Esophagus muscularis mucosa (tissue), 4 donors: ENCODE data around the gene GPR132. TPM values are rescaled to one million over a fixed set of nuclear protein-coding genes. Genes with fewer than 3 reads are reported as not detected.

Experiments
- DNase-seq: peaks from one replicate; pipeline ENCODE4 v3.0.0-alpha.2; 2017; ENCODE audit errors: extremely low spot score
- H3K27ac ChIP-seq, 4 donors: fragments of 200-600 bp; sonication (generic); replicated peaks in 1 of 4; 1 replicate in 3 of 4; 2 replicates in 1 of 4; pipeline ENCODE4 v1.5.1; 2016 to 2019; ENCODE audit warnings: mild to moderate bottlenecking in 1 of 4
- H3K27me3 ChIP-seq, 4 donors: fragments of 200-600 bp; sonication (generic); one replicate each; pipeline versions ENCODE4 v1.5.1 to v1.6.0; 2016 to 2019
- H3K36me3 ChIP-seq, 4 donors: fragments of 200-600 bp; sonication (generic); one replicate each; pipeline ENCODE4 v1.5.1; 2016 to 2019
- H3K4me1 ChIP-seq, 4 donors: fragments of 200-600 bp; sonication (generic); one replicate each; pipeline ENCODE4 v1.5.1; 2016 to 2019
- H3K4me3 ChIP-seq, 4 donors: fragments of 200-600 bp; sonication (generic); 1 replicate in 2 of 4; 2 replicates in 2 of 4; pipeline ENCODE4 v1.5.1; 2016 to 2019; ENCODE audit warnings: mild to moderate bottlenecking in 4 of 4, moderate library complexity in 1 of 4
- H3K9me3 ChIP-seq, 4 donors: fragments of 200-600 bp; sonication (generic); 1 replicate in 3 of 4; 2 replicates in 1 of 4; pipeline ENCODE4 v1.5.1; 2016 to 2019
- CTCF ChIP-seq, 3 experiments: fragments of 200-600 bp in 2 of 3; fragments of 450-650 bp in 1 of 3; sonication (generic) in 2 of 3; IDR thresholded peaks; one replicate each; pipeline ENCODE4 v1.5.1; 2017 to 2019; ENCODE audit warnings: antibody characterized with exemption in 3 of 3, mild to moderate bottlenecking in 2 of 3, moderate library complexity in 1 of 3
- EP300 ChIP-seq: sonication (generic); formaldehyde crosslinking; IDR thresholded peaks from one replicate; pipeline ENCODE4 v1.6.1; 2017; ENCODE audit warnings: antibody characterized with exemption
- POLR2A ChIP-seq: fragments of 450-650 bp; IDR thresholded peaks from one replicate; pipeline ENCODE4 v1.6.1; 2017; ENCODE audit warnings: antibody characterized with exemption, moderate library complexity, mild to moderate bottlenecking, low read depth
- POLR2AphosphoS5 ChIP-seq, 2 donors: sonication (generic); formaldehyde crosslinking; IDR thresholded peaks; one replicate each; pipeline ENCODE4 v1.6.1; 2017; ENCODE audit warnings: antibody characterized with exemption in 2 of 2
- WGBS: methylation state at CpG from one replicate; pipeline ENCODE4 v1.1.5; 2018; 5-methylcytosine and 5-hydroxymethylcytosine counted together
- intact Hi-C: fragments of 100-400 bp; cut with DNase I; formaldehyde crosslinking; loops from one replicate; pipeline ENCODE4 v1.15.1; 2023
- total RNA-seq, 4 donors: library from RNA; depleted of rRNA; stranded (reverse); fragments of >200 nt; gene quantifications; one replicate each; pipeline versions ENCODE4 v1.1.0 to v1.2.1, GENCODE V29; 2016

Gene GPR132
- total RNA-seq, 4 donors from 2014 or later: 1.2 to 8.0 (median 2.1) TPM

GRCh38 chr14:105049753-105050550, 15.3 kb downstream of the GPR132 start:
- intact Hi-C loops: loop anchor here (5.0 kb wide), 1 partner anchor 153 kb away; no protein-coding TSS in a partner anchor
- Histone ChIP-seq H3K27me3 (peaks cover 0 to 13% (median 0%) of the 10 kb centered on the region in 4 donors), H3K4me1 (peaks cover 3 to 11% (median 7%) of the 10 kb centered on the region in 4 donors), H3K4me3 (no peak overlapping the region), H3K27ac (no peak overlapping the region), H3K9me3 (no peaks in the 10 kb centered on the region), H3K36me3 (no peaks in the 10 kb centered on the region)
- WGBS: 94% methylated on average over 17 of the region's 25 CpGs
- DNase-seq: no peak
- TF ChIP-seq POLR2AphosphoS5 (IDR thresholded peaks at IDR 0.05) (no peak), POLR2A (no peak), CTCF (IDR thresholded peaks at IDR 0.05) (no peak), EP300 (no peak)

- Histone ChIP-seq H3K27me3 (peaks cover 0 to 13% (median 0%) of the 10 kb centered on the region in 4 donors), H3K36me3 (no peaks in the 10 kb centered on the region), H3K27ac (no peak overlapping the region), H3K4me1 (peaks cover 3 to 11% (median 7%) of the 10 kb centered on the region in 4 donors), H3K9me3 (no peaks in the 10 kb centered on the region), H3K4me3 (no peak overlapping the region)
- no peak for DNase-seq
- TF ChIP-seq EP300 (no peak), POLR2AphosphoS5 (IDR thresholded peaks at IDR 0.05) (no peak), CTCF (IDR thresholded peaks at IDR 0.05) (no peak), POLR2A (no peak)
- intact Hi-C loops: loop anchor here (5.0 kb wide), 1 partner anchor 150 kb away; no protein-coding TSS in a partner anchor
- 78% methylated on average over 10 of the region's 24 CpGs for WGBS
Observed at GRCh38 chr14:105047283-105048016, 17.8 kb downstream of the GPR132 start.

- peaks cover 0 to 13% (median 0%) of the 10 kb centered on the region in 4 donors for H3K27me3 ChIP-seq
- WGBS: 83% methylated on average over 2 of the region's 9 CpGs
- intact Hi-C loops: loop anchor here (1.0 to 5.0 kb wide), 2 partner anchors 71 to 150 kb away; no protein-coding TSS in a partner anchor
Observed at GRCh38 chr14:105046891-105047282, 18.3 kb downstream of the GPR132 start.

More at GRCh38 chr14:105046891-105047282, 18.3 kb downstream of the GPR132 start:
- TF ChIP-seq POLR2AphosphoS5 (IDR thresholded peaks at IDR 0.05) (no peak), POLR2A (no peak), CTCF (IDR thresholded peaks at IDR 0.05) (no peak), EP300 (no peak)
- H3K4me3 ChIP-seq: no peak overlapping the region
- H3K9me3 ChIP-seq: no peaks in the 10 kb centered on the region
- H3K27ac ChIP-seq: no peak overlapping the region
- peaks cover 3 to 11% (median 7%) of the 10 kb centered on the region in 4 donors for H3K4me1 ChIP-seq
- DNase-seq: no peak
- no peaks in the 10 kb centered on the region for H3K36me3 ChIP-seq
